Activated T-cell treated with anti-CD3 and anti-CD28 coated beads, Interleukin-2, amount 50 U/mL, for 24 hours (primary cell): ENCODE data around the gene CDH3.

ENCODE experiments used
- DNase-seq: peaks from one replicate; pipeline ENCODE4 v3.0.0-alpha.2; 2020
- H3K27ac Mint-ChIP-seq: 2 replicates; pipeline ENCODE4 v1.8.0; 2020; ENCODE audit warnings: mild to moderate bottlenecking, mixed read lengths
- H3K27me3 Mint-ChIP-seq: 2 replicates; pipeline ENCODE4 v1.8.0; 2020; ENCODE audit warnings: mixed read lengths
- H3K36me3 Mint-ChIP-seq: 2 replicates; pipeline ENCODE4 v1.8.0; 2020; ENCODE audit warnings: low read depth, mixed read lengths
- H3K4me1 Mint-ChIP-seq: 2 replicates; pipeline ENCODE4 v1.8.0; 2020; ENCODE audit warnings: low read depth, mixed read lengths
- H3K4me3 Mint-ChIP-seq: 2 replicates; pipeline ENCODE4 v1.8.0; 2020; ENCODE audit warnings: mild to moderate bottlenecking, moderate library complexity, mixed read lengths
- H3K9me3 Mint-ChIP-seq: 2 replicates; pipeline ENCODE4 v1.8.0; 2020; ENCODE audit warnings: mixed read lengths

CDH3 gene

GRCh38 chr16:68642436-68643101 is 2.5 kb upstream of the CDH3 start:
- Mint-ChIP-seq H3K27me3 (peaks cover 61% of the 10 kb centered on the region), H3K27ac (no peak overlapping the region)
- no peak for DNase-seq

DNA sequence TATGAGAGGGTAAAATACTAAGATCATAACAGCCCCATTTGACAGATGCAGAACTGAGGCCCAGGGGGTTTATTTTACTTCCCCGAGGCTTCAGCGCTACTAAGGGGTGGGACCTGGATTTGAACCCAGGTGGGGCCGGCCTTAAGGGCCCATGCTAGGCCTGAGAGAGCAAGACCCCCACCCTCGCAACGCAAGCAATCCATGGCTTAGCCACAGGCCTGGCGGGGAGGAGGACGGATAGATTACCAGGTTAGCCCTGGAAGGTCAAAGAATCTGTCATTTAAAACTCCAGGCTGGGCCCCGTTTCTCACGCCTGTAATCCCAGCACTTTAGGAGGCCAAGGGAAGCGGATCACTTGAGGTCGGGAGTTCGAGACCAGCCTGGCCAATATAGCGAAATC is 1.9 kb upstream of the CDH3 start:
- Mint-ChIP-seq H3K36me3 (no peaks in the 10 kb centered on the region), H3K9me3 (no peaks in the 10 kb centered on the region), H3K4me3 (no peak overlapping the region), H3K27ac (no peak overlapping the region), H3K27me3 (peaks cover 68% of the 10 kb centered on the region), H3K4me1 (peaks cover 23% of the 10 kb centered on the region)
- no peak for DNase-seq

More at GRCh38 chr16:68642436-68643101, 2.5 kb upstream of the CDH3 start:
- Mint-ChIP-seq H3K36me3 (no peaks in the 10 kb centered on the region), H3K4me3 (no peak overlapping the region), H3K9me3 (no peaks in the 10 kb centered on the region), H3K4me1 (peaks cover 22% of the 10 kb centered on the region)

- no peak overlapping the region for H3K4me3 Mint-ChIP-seq
- no peak for DNase-seq
- no peaks in the 10 kb centered on the region for H3K36me3 Mint-ChIP-seq
- H3K27ac Mint-ChIP-seq, result no peak overlapping the region
- no peaks in the 10 kb centered on the region for H3K9me3 Mint-ChIP-seq
- peaks cover 72% of the 10 kb centered on the region for H3K27me3 Mint-ChIP-seq
- H3K4me1 Mint-ChIP-seq, result peaks cover 23% of the 10 kb centered on the region
These were observed 1.3 kb upstream of the CDH3 start for GRCh38 chr16:68643847-68644246.

DNA sequence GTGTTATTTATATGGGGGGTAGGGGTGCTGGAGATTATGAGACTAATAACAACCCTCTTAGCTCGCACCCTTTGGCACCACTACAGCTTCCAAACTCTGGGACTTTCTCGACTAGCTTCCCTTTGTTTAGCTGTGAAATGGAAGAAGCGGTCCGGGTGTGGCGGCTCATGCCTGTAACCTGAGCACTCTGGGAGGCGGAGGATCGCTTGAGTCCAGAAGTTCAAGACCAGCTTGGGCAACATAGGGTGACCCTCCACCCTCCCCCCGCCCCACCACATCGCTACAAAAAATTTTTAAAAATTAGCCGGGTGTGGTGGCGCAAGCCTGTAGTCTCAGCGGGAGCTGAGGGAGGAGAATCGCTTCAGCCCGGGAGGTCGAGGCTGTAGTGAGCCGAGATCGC is 814 bp upstream of the CDH3 start:
- peaks cover 76% of the 10 kb centered on the region for H3K27me3 Mint-ChIP-seq
- peak overlapping the region; percentile 63 for H3K4me3 Mint-ChIP-seq
- DNase-seq, result no peak
- H3K9me3 Mint-ChIP-seq, result no peaks in the 10 kb centered on the region
- H3K36me3 Mint-ChIP-seq, result no peaks in the 10 kb centered on the region
- H3K4me1 Mint-ChIP-seq, result peaks cover 23% of the 10 kb centered on the region
- H3K27ac Mint-ChIP-seq, result no peak overlapping the region

DNA sequence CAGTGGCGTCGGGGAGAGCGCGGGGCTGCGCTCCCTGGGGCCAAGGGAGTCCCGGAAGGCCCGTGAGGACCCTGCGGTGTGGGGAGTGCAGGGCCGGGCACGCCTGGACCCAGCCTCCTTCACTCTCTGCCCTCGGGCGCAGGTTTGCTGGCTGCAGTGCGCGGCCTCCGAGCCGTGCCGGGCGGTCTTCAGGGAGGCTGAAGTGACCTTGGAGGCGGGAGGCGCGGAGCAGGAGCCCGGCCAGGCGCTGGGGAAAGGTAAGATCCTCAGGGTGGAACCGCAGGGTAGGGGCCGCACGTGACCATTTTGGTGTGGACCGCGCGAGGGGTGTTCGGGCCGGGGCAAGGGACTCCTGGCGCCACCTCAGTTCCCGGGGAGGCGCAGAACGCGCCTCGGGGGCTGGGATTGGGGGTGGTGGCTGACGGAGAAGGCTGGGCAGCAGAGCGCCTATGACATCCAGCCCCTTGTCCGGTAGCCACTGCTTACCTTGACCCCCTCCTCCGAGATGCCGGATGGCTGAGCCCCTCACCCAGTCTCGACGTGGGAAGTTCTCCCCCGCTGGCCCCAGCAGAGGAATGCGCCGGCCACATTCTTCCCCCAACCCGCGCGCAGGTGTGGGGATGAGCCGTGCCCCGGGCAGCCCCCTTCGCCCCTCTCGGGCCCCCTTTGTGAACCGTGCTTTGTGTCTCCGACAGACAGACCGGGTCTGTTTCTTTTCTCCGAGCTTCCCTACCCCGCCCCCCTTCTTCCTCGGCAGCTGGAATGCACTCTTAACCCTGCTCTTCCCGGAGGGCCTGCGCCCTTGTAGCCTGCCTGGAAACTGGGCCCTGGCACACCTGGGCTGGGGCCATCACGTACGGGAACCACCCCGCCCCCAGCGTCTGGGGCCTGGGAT is 631 bp downstream of the CDH3 start:
- Mint-ChIP-seq H3K27ac (no peak overlapping the region), H3K36me3 (no peaks in the 10 kb centered on the region), H3K9me3 (no peaks in the 10 kb centered on the region), H3K4me3 (peak overlapping the region; percentile 52), H3K27me3 (peaks cover 84% of the 10 kb centered on the region), H3K4me1 (peaks cover 23% of the 10 kb centered on the region)
- no peak for DNase-seq

DNA sequence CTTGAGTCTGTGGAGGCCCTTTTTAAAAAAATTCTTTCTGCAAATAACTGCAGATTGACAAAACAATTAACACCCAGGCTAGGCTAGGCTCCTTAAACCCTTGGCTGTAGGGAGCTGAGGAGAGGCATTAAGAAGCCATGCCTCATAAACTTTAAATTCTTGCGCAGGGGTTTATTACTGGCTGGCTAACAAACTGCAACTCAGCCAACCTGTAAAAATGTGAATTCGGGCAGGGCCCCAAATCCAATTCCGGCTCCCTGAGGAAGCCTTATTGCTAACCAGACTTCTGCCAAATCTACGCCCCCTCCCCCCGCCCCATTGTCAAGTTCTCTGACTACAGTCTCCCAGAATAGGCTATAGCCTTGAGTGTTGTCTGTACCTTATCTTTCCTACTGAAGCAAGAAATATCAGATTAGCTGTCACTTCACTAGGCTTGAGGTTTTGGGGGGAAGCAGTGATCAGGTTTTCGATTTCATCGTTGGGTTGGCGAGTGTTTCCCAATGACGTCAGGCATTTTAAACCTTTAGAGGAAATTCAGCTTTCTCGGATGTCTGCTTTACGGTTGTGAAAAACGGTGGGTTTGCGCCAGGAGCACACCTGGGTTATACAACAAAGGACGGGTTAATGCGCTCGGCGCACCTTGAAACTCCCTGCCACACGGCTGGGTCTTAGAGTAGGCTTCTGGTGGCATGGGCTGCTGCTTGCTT is 2.0 kb downstream of the CDH3 start:
- Mint-ChIP-seq H3K4me3 (no peak overlapping the region), H3K36me3 (no peaks in the 10 kb centered on the region), H3K27me3 (peaks cover 90% of the 10 kb centered on the region), H3K4me1 (peaks cover 21% of the 10 kb centered on the region), H3K27ac (no peak overlapping the region), H3K9me3 (no peaks in the 10 kb centered on the region)
- no peak for DNase-seq

- peaks cover 6% of the 10 kb centered on the region for H3K4me1 Mint-ChIP-seq
- peaks cover 62% of the 10 kb centered on the region for H3K27me3 Mint-ChIP-seq
- H3K4me3 Mint-ChIP-seq, result no peak overlapping the region
- H3K27ac Mint-ChIP-seq, result no peak overlapping the region
- DNase-seq, result no peak
- no peaks in the 10 kb centered on the region for H3K36me3 Mint-ChIP-seq
- no peaks in the 10 kb centered on the region for H3K9me3 Mint-ChIP-seq
These were observed 6.0 kb downstream of the CDH3 start for GRCh38 chr16:68651136-68651535.

GRCh38 chr16:68652659-68653058 is 7.5 kb downstream of the CDH3 start:
- Mint-ChIP-seq H3K36me3 (no peaks in the 10 kb centered on the region), H3K27ac (no peak overlapping the region), H3K9me3 (no peaks in the 10 kb centered on the region), H3K27me3 (peaks cover 58% of the 10 kb centered on the region), H3K4me3 (no peak overlapping the region), H3K4me1 (peaks cover under 1% of the 10 kb centered on the region)
- DNase-seq, result no peak

GRCh38 chr16:68655806-68656205 is 10.7 kb downstream of the CDH3 start:
- H3K4me3 Mint-ChIP-seq, result no peak overlapping the region
- peaks cover 9% of the 10 kb centered on the region for H3K4me1 Mint-ChIP-seq
- H3K36me3 Mint-ChIP-seq, result no peaks in the 10 kb centered on the region
- no peak for DNase-seq
- H3K9me3 Mint-ChIP-seq, result no peaks in the 10 kb centered on the region
- no peak overlapping the region for H3K27ac Mint-ChIP-seq
- H3K27me3 Mint-ChIP-seq, result peaks cover 43% of the 10 kb centered on the region

- no peak for DNase-seq
- no peaks in the 10 kb centered on the region for H3K36me3 Mint-ChIP-seq
- H3K4me3 Mint-ChIP-seq, result no peak overlapping the region
- H3K9me3 Mint-ChIP-seq, result no peaks in the 10 kb centered on the region
- H3K27me3 Mint-ChIP-seq, result peaks cover 37% of the 10 kb centered on the region
- H3K4me1 Mint-ChIP-seq, result peaks cover 9% of the 10 kb centered on the region
- H3K27ac Mint-ChIP-seq, result no peak overlapping the region
These were observed 11.6 kb downstream of the CDH3 start for GRCh38 chr16:68656751-68657150.

DNA sequence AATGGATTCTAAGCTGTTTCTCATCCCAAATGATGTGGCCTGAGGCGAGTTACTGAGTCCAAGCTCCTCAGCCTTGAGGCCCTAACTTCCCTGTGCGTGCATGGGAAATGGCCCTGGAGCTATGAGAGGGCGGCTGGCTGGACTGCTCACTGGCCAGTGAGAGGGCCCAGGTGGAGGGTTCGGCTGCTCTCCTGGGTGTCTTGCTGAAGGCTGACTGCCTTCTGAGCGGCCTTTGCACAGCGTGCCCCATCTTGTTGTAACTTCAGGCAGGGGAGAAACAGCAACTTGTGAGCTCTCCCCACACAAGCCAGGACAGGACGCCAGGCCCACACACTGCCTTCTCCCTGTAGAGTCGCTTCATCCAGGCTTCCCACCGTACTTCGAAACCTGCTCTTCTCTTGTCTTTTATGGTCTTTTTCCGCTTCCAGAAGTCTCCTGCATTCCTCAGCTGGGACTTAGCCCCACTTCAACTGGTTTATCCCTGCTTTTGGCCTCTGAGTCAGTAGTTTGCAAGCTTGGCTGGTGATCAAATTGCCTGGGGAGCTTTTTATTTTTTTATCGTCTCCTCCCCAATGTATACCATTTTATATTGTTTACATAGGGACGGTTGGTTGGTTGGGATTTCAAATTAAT is 13.3 kb downstream of the CDH3 start:
- Mint-ChIP-seq H3K4me3 (no peak overlapping the region), H3K27ac (no peak overlapping the region), H3K4me1 (peaks cover 9% of the 10 kb centered on the region), H3K27me3 (peaks cover 32% of the 10 kb centered on the region), H3K9me3 (no peaks in the 10 kb centered on the region), H3K36me3 (no peaks in the 10 kb centered on the region)
- DNase-seq, result no peak

DNA sequence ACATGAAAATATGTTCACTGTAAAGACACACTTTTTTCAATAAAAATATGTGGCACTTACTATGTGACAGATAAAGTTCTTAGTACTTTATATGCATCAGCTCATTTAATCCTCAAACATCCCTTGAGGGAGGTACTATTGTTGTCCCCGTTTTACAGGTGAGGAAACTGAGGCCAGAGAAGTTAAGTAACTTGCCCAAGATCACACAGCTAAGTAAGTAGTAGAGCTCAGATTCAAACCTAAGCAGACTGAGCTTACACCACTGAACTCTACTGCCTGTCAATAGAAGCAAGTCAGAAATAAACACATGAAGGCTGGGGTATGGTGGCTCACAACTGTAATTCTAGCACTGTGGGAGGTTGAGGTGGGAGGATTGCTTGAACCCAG is 13.9 kb downstream of the CDH3 start:
- no peaks in the 10 kb centered on the region for H3K36me3 Mint-ChIP-seq
- no peak overlapping the region for H3K27ac Mint-ChIP-seq
- H3K27me3 Mint-ChIP-seq, result peaks cover 32% of the 10 kb centered on the region
- peaks cover 9% of the 10 kb centered on the region for H3K4me1 Mint-ChIP-seq
- no peaks in the 10 kb centered on the region for H3K9me3 Mint-ChIP-seq
- no peak for DNase-seq
- H3K4me3 Mint-ChIP-seq, result no peak overlapping the region

- H3K4me3 Mint-ChIP-seq, result no peak overlapping the region
- H3K9me3 Mint-ChIP-seq, result no peaks in the 10 kb centered on the region
- peaks cover 32% of the 10 kb centered on the region for H3K27me3 Mint-ChIP-seq
- no peak for DNase-seq
- no peaks in the 10 kb centered on the region for H3K36me3 Mint-ChIP-seq
- no peak overlapping the region for H3K27ac Mint-ChIP-seq
- peaks cover 9% of the 10 kb centered on the region for H3K4me1 Mint-ChIP-seq
These were observed 14.6 kb downstream of the CDH3 start for GRCh38 chr16:68659412-68660358.
